HEK293T (cell line): ENCODE measurements around the gene IGF1R.

Experiments
- BHLHE40 ChIP-seq: fragments of 450-650 bp; IDR thresholded peaks from 2 replicates; pipeline ENCODE4 v1.6.1; 2016; ENCODE audit warnings: mild to moderate bottlenecking, moderate library complexity, borderline replicate concordance
- ELF4 ChIP-seq: fragments of 450-650 bp; IDR thresholded peaks from 2 replicates; pipeline ENCODE4 v1.6.1; 2017; ENCODE audit warnings: antibody characterized with exemption
- FOXA1 ChIP-seq: fragments of 450-650 bp; IDR thresholded peaks from 2 replicates; pipeline ENCODE4 v1.6.1; 2016; ENCODE audit warnings: mild to moderate bottlenecking
- FOXK2 ChIP-seq: fragments of 450-650 bp; IDR thresholded peaks from 2 replicates; pipeline ENCODE4 v1.6.1; 2016; ENCODE audit warnings: mild to moderate bottlenecking
- FOXM1 ChIP-seq: fragments of 450-650 bp; IDR thresholded peaks from 2 replicates; pipeline ENCODE4 v1.6.1; 2017; ENCODE audit warnings: mild to moderate bottlenecking, borderline replicate concordance
- L3MBTL2 ChIP-seq: fragments of 450-650 bp; conservative IDR thresholded peaks from 2 replicates; pipeline ENCODE4 v1.6.1; 2016; ENCODE audit warnings: mild to moderate bottlenecking
- NFRKB ChIP-seq: fragments of 450-650 bp; IDR thresholded peaks from 2 replicates; pipeline ENCODE4 v1.6.1; 2016; ENCODE audit warnings: mild to moderate bottlenecking, moderate library complexity
- SP1 ChIP-seq: fragments of 450-650 bp; IDR thresholded peaks from 2 replicates; pipeline ENCODE4 v1.6.1; 2017
- SUZ12 ChIP-seq: fragments of 450-650 bp; IDR thresholded peaks from 2 replicates; pipeline ENCODE4 v1.6.1; 2016; ENCODE audit warnings: mild to moderate bottlenecking
- TARDBP ChIP-seq: fragments of 450-650 bp; IDR thresholded peaks from 2 replicates; pipeline ENCODE4 v1.6.1; 2016
- ZNF384 ChIP-seq: fragments of 450-650 bp; IDR thresholded peaks from 2 replicates; pipeline ENCODE4 v1.6.1; 2016

- no peak for TF ChIP-seq ZNF384
- no peak for TF ChIP-seq L3MBTL2
- TF ChIP-seq SUZ12: no peak
- TF ChIP-seq FOXM1: no peak
- TF ChIP-seq BHLHE40: no peak
- TF ChIP-seq FOXK2: no peak
- no peak for TF ChIP-seq TARDBP
- no peak for TF ChIP-seq SP1
- no peak for TF ChIP-seq NFRKB
- TF ChIP-seq FOXA1: no peak
- no peak for TF ChIP-seq ELF4
These were observed 121.5 kb downstream of the IGF1R start for GRCh38 chr15:98769867-98770266.
